Measurements from ENCODE around the gene KRT38.
"Not testable (repeated sequence)": the region's sequence is repeated elsewhere in the genome, so short reads cannot be mapped to it uniquely, and the experiment has no call there.

The KRT38 gene

DNA sequence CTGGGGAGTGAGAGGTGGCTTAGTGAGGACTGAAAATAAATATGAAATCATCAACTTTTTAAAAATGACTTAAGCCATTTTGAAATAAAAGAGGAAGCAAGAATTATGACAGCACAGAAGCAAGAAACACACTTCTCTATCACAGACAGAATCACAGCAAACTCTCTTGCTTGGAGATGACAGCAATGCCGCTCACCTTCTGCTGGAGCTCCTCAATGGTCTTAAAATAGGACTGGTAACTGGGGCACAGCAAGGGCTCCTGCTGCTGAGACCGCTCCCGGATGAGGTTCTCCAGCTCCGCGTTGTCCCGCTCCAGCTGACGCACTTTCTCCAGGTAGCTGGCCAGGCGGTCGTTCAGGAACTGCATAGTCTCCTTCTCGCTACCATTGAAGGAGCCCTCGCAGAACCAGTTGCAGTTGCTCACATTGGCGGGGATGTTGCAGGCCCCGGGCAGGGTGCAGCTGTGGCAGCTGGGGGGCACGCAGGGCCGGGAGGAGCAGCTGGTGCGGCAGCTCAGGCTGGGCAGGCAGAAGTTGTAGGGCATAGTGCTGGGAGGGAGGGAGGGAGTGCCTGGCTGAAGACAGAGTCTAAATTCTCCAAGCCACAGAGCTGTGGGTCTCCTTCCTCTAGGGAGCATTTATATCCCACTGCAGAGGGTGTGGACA, 43.7 kb downstream of the KRT38 start, which contains the start of gene KRT31:
Gene KRT31, minus strand, starts transcription at position 613 of the 665 bp plus-strand sequence. Its CDS starts 69 bp downstream, at position 544.
- Histone ChIP-seq H3K36me3 (no peaks in the 10 kb centered on the region), H3K27ac (no peak within 1 kb of the TSS), H3K4me3 (ENCODE audit: low read depth, low read length) (no peak within 1 kb of the TSS), H3K9me3 (ENCODE audit: severe bottlenecking) (peaks cover 8% of the 10 kb centered on the region), H3K27me3 (ENCODE audit: insufficient read depth, low read depth, severe bottlenecking) (peaks cover 97% of the 10 kb centered on the region)
- TF ChIP-seq, protein P1, sequence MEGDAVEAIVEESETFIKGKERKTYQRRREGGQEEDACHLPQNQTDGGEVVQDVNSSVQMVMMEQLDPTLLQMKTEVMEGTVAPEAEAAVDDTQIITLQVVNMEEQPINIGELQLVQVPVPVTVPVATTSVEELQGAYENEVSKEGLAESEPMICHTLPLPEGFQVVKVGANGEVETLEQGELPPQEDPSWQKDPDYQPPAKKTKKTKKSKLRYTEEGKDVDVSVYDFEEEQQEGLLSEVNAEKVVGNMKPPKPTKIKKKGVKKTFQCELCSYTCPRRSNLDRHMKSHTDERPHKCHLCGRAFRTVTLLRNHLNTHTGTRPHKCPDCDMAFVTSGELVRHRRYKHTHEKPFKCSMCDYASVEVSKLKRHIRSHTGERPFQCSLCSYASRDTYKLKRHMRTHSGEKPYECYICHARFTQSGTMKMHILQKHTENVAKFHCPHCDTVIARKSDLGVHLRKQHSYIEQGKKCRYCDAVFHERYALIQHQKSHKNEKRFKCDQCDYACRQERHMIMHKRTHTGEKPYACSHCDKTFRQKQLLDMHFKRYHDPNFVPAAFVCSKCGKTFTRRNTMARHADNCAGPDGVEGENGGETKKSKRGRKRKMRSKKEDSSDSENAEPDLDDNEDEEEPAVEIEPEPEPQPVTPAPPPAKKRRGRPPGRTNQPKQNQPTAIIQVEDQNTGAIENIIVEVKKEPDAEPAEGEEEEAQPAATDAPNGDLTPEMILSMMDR (IDR thresholded peaks at IDR 0.05; ENCODE audit: low read depth, low read length) = no peak
- no peak for DNase-seq

DNA sequence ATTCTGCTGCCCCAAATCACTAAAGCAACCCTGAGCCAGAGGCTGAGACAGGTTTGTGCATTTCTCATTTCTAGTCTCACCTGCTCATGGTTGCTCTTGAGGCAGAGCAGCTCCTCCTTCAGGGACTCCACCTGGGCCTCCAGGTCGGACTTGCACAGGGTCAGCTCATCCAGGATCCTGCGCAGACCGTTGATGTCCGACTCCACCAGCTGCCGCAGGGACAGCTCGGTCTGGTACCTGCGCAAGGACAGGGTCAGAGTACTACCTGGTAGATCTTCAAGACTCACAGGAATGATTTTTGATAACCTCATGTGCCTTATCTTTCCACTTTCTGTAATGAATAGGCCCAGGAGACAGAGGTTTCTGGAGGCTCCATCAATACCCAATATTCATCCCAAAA, 44.4 kb downstream of the KRT38 start:
- Histone ChIP-seq H3K9me3 (ENCODE audit: severe bottlenecking) (peaks cover 8% of the 10 kb centered on the region), H3K27ac (no peak overlapping the region), H3K36me3 (no peaks in the 10 kb centered on the region), H3K4me3 (ENCODE audit: low read depth, low read length) (no peak overlapping the region), H3K27me3 (ENCODE audit: insufficient read depth, low read depth, severe bottlenecking) (peaks cover 97% of the 10 kb centered on the region)
- DNase-seq = no peak
- TF ChIP-seq, protein P1 (IDR thresholded peaks at IDR 0.05; ENCODE audit: low read depth, low read length) = no peak

DNA sequence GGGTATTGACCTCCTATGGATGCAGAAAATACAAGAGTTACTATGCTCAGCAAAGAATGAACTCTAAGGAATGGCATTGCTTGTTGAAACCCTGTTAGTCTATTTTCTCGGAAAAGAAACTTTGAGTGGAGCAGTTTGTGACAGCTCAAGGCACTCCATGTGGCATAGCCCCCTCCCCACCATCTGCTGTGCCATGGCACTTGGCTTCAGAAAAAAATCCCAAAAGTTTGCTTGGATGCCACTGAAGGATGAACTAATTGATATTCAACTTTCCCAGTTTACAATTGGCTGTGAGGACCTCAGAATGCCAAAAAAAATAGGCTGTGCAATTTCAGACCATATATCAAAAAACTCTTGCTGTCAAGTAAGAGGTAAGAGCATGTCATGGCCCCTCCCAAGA, 45.2 kb downstream of the KRT38 start:
- H3K4me3 ChIP-seq (ENCODE audit: low read depth, low read length) = no peak overlapping the region
- TF ChIP-seq, protein P1 (IDR thresholded peaks at IDR 0.05; ENCODE audit: low read depth, low read length) = no peak
- DNase-seq = no peak
- peaks cover 8% of the 10 kb centered on the region for H3K9me3 ChIP-seq (ENCODE audit: severe bottlenecking)
- no peaks in the 10 kb centered on the region for H3K36me3 ChIP-seq
- no peak overlapping the region for H3K27ac ChIP-seq
- peaks cover 97% of the 10 kb centered on the region for H3K27me3 ChIP-seq (ENCODE audit: insufficient read depth, low read depth, severe bottlenecking)

DNA sequence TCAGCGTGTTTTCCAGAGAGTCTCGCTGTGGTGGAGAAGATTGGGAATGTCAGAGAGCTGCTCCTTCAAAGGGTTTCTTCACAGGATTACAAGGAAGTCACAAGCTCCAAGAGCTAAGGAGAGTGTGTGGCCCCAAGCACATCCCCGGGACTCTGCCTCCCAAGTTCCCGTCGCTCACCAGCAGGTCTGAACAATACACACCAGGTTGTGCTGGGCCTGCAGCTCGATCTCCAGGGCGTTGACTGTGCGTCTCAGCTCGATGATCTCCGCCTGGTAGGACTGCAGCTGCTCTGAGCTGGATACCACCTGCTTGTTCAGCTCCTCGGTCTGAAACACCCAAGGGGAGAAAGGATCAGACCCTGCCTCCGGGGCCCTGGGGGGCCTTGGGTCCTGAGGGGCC, 45.7 kb downstream of the KRT38 start:
- H3K36me3 ChIP-seq; H3K4me3 ChIP-seq (ENCODE audit: low read depth, low read length); H3K9me3 ChIP-seq (ENCODE audit: severe bottlenecking); H3K27ac ChIP-seq; DNase-seq: not testable (repeated sequence)
- peaks cover 97% of the 10 kb centered on the region for H3K27me3 ChIP-seq (ENCODE audit: insufficient read depth, low read depth, severe bottlenecking)

DNA sequence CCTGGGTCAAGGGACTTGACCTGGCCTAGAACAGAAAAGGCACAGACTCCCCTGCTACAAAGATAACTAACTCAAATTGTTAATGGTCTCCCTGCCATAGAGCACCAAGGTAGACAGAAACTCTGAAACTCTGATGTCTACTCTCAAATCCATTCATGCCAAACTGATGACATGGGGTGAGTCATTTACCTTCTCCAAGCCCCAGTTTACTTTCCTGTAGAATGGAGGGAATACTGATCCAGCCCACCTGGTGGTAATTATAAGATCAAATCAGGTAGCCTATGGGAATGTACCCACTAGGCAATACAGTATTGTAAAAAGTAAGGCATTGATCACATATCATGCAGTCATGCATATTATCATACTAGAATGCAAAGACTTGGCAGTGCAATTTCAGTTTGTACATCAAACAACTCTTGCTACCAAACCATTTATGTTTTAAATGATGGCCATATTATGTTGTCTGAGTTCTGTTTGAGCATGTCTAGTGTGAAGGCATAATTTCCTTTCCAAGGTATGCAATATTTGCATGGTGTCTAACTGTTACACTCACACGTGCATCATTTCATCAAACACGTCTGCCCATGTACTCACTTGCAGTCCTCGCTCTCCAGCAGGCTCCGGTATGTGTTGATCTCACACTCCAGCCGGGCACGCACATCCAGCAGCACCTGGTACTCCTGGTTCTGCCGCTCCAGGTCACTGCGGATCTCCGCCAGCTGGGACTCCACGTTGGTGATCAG, 46.4 kb downstream of the KRT38 start:
- H3K9me3 ChIP-seq (ENCODE audit: severe bottlenecking) = peaks cover 7% of the 10 kb centered on the region
- H3K36me3 ChIP-seq = no peaks in the 10 kb centered on the region
- no peak overlapping the region for H3K4me3 ChIP-seq (ENCODE audit: low read depth, low read length)
- TF ChIP-seq, protein P1 (IDR thresholded peaks at IDR 0.05; ENCODE audit: low read depth, low read length) = no peak
- H3K27me3 ChIP-seq (ENCODE audit: insufficient read depth, low read depth, severe bottlenecking) = peaks cover 97% of the 10 kb centered on the region
- DNase-seq = no peak
- H3K27ac ChIP-seq = no peak overlapping the region

DNA sequence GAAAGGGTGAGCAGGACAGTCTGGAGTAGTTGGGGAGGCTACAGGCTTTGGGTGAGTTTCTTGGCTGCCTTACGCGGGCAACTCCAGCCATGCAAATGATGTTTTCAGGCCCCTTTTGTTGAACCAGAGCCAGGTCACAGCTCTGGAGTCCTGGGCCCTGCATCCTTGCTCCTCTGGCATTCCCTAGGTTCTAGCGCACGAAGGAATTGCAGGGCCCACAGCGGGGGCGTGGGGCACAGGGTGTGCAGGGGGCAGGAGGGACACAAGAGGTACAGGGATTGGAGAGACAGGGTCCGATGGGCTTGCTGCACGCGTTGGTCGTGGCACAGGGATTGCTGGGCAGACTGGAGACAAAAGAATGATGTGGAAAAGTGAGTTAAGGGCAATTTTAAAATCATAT, 47.0 kb downstream of the KRT38 start:
- Histone ChIP-seq H3K9me3 (ENCODE audit: severe bottlenecking) (peaks cover 3% of the 10 kb centered on the region), H3K36me3 (no peaks in the 10 kb centered on the region), H3K27ac (no peak overlapping the region), H3K4me3 (ENCODE audit: low read depth, low read length) (no peak overlapping the region), H3K27me3 (ENCODE audit: insufficient read depth, low read depth, severe bottlenecking) (peaks cover 96% of the 10 kb centered on the region)
- no peak for DNase-seq
- TF ChIP-seq, protein P1 (IDR thresholded peaks at IDR 0.05; ENCODE audit: low read depth, low read length) = no peak

Measured in WERI-Rb-1 (cell line).